Activated naive CD8-positive, alpha-beta T cell treated with anti-CD3 and anti-CD28 coated beads, Interleukin-2, amount 10 ng/mL, durations not matched to agents 7 days and 5 days (primary cell): ENCODE results near the gene MYO1C. TPM values are rescaled to one million over a fixed set of nuclear protein-coding genes. Genes with fewer than 3 reads are reported as not detected.
A peak's percentile ranks its signal among the peaks of the same experiment; 100 is the strongest.
"Not testable (repeated sequence)": the region's sequence is repeated elsewhere in the genome, so short reads cannot be mapped to it uniquely, and the experiment has no call there.

Source experiments
- ATAC-seq: fragments of 150-1000 bp; cut with Tn5 transposase; one replicate; pipeline ENCODE4 v1.10.0; 2021; ENCODE audit warnings: low read depth, moderate library complexity
- POLR2A ChIA-PET: fragments of 350-600 bp; sonication (Branson Sonifier 250); formaldehyde crosslinking; loops from one replicate; lab custom pipeline; 2021; ENCODE audit warnings: antibody characterized with exemption; lab: Charles Lee
- DNase-seq: peaks from one replicate; pipeline ENCODE4 v3.0.0; 2021
- H3K27ac Mint-ChIP-seq: one replicate; pipeline ENCODE4 v1.8.0; 2022; ENCODE audit warnings: mild to moderate bottlenecking, mixed read lengths
- H3K27me3 Mint-ChIP-seq: one replicate; pipeline ENCODE4 v1.8.0; 2022; ENCODE audit warnings: mild to moderate bottlenecking, moderate library complexity, mixed read lengths
- H3K36me3 Mint-ChIP-seq: one replicate; pipeline ENCODE4 v1.8.0; 2021; ENCODE audit warnings: mild to moderate bottlenecking, mixed read lengths
- H3K4me1 Mint-ChIP-seq: one replicate; pipeline ENCODE4 v1.8.0; 2021; ENCODE audit warnings: mixed read lengths
- H3K4me3 Mint-ChIP-seq: one replicate; pipeline ENCODE4 v1.8.0; 2022; ENCODE audit warnings: mild to moderate bottlenecking, moderate library complexity, mixed read lengths
- H3K9me3 Mint-ChIP-seq: one replicate; pipeline ENCODE4 v1.8.0; 2021; ENCODE audit warnings: mixed read lengths
- total RNA-seq, 2 experiments: library from RNA; stranded (reverse); gene quantifications; one replicate each; pipeline ENCODE4 v1.2.3, GENCODE V29; 2021

The MYO1C gene, protein sequence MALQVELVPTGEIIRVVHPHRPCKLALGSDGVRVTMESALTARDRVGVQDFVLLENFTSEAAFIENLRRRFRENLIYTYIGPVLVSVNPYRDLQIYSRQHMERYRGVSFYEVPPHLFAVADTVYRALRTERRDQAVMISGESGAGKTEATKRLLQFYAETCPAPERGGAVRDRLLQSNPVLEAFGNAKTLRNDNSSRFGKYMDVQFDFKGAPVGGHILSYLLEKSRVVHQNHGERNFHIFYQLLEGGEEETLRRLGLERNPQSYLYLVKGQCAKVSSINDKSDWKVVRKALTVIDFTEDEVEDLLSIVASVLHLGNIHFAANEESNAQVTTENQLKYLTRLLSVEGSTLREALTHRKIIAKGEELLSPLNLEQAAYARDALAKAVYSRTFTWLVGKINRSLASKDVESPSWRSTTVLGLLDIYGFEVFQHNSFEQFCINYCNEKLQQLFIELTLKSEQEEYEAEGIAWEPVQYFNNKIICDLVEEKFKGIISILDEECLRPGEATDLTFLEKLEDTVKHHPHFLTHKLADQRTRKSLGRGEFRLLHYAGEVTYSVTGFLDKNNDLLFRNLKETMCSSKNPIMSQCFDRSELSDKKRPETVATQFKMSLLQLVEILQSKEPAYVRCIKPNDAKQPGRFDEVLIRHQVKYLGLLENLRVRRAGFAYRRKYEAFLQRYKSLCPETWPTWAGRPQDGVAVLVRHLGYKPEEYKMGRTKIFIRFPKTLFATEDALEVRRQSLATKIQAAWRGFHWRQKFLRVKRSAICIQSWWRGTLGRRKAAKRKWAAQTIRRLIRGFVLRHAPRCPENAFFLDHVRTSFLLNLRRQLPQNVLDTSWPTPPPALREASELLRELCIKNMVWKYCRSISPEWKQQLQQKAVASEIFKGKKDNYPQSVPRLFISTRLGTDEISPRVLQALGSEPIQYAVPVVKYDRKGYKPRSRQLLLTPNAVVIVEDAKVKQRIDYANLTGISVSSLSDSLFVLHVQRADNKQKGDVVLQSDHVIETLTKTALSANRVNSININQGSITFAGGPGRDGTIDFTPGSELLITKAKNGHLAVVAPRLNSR
- total RNA-seq: 10 to 100 TPM; 28.6 to 34.1 TPM

DNA sequence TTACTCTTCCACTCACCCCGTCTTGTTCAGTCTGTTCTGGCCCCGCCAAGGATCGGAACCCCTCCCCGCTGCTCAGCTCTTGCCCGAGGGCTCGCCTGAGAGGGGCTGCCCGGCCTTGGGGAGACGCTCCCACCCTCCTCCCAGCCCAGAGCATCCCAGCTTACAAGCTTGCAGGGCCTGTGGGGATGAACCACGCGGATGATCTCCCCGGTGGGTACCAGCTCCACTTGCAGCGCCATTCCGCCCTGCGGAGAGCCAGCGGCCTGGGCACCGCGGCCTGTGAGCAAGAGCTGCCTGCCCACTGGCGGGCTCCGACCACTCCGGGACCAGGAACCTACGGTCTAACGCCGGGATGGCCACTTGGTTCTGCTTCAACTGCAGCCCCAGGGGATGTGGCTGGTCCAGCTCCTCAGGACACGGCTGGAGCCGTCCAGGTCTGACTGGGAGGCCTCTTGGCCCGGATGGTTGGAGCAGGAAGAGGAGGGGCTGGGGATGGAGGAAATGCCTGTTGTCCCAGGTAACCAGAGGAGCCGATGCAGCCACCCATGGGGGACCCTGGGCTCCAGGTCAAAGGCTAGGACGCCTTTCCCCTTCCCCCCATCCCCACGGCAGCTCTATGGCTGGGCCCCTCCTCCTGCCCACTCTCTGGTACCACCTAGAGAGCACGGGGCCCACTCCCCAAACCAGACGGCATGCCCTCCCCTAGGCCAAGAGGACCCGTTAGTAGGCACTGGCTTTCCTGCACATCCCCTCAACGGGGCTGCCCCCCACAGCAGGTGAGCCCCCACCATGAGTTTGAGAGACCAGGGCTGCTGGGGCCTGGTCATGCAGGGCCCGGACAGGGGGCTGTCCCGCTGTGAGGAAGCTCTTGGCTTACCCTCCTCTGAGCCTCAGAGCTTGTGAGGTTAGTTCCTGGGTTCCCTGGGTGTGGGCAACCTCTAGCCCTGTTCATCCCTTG, at the start of gene MYO1C:
TSS of gene MYO1C (minus strand) at position 438 of the 958 bp plus-strand sequence. CDS start at position 239, 199 bp downstream.
- Mint-ChIP-seq H3K4me3 (peak within 1 kb of the TSS; percentile 89), H3K36me3 (peaks cover 4% of the 10 kb centered on the region), H3K27me3 (peaks cover 7% of the 10 kb centered on the region), H3K27ac (peak within 1 kb of the TSS; percentile 86), H3K4me1 (peaks cover 9% of the 10 kb centered on the region), H3K9me3 (no peaks in the 10 kb centered on the region)
- POLR2A ChIA-PET: interaction anchor here (0.9 to 1.5 kb wide), 3 partner anchors 23 to 68 kb away, joined by 3 to 8 read pairs (median 5); partner anchors contain the start of gene INPP5K
- DNase-seq (no peak), ATAC-seq (no peak)

DNA sequence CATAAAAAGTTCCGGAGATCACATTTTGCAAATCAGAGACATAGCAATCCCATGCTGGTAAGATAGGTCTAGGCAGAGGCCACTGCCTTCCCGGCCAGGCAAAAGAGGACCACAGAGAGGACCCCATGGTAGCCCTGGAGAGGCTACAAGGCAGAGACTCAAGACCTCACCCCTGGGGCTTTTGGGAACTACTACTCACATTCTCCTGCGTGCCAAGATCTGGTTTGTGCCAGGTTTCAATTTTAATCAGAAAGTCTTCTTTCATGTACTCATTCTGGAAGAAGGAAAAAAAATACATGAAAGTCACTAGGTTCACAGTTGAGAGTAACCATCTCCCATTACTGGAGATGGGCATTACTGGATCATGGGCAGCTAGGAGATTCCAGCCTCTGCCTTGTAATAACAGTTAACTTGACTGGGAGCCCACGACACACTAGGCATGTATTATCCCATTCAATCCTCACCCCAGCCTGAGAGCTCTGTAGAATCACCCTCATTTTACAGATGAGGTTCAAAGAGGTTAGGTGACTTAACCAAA, 49.0 kb upstream of the MYO1C start:
- Mint-ChIP-seq H3K27me3 (no peaks in the 10 kb centered on the region), H3K4me1 (no peaks in the 10 kb centered on the region), H3K4me3 (no peak overlapping the region), H3K27ac (no peak overlapping the region), H3K9me3 (no peaks in the 10 kb centered on the region), H3K36me3 (peaks cover 4% of the 10 kb centered on the region)
- DNase-seq: no peak
- POLR2A ChIA-PET: no interaction called here
- ATAC-seq: no peak

GRCh38 chr17:1539811-1540210, 47.3 kb upstream of the MYO1C start:
- DNase-seq (no peak), ATAC-seq (no peak)
- Mint-ChIP-seq H3K9me3 (no peaks in the 10 kb centered on the region), H3K4me1 (no peaks in the 10 kb centered on the region), H3K36me3 (peaks cover 6% of the 10 kb centered on the region), H3K4me3 (no peak overlapping the region), H3K27ac (no peak overlapping the region), H3K27me3 (no peaks in the 10 kb centered on the region)
- POLR2A ChIA-PET: no interaction called here

GRCh38 chr17:1535737-1536136, 43.3 kb upstream of the MYO1C start:
- Mint-ChIP-seq H3K27ac (no peak overlapping the region), H3K4me3 (no peak overlapping the region), H3K4me1 (peaks cover 3% of the 10 kb centered on the region), H3K27me3 (no peaks in the 10 kb centered on the region), H3K36me3 (peaks cover 6% of the 10 kb centered on the region), H3K9me3 (no peaks in the 10 kb centered on the region)
- ATAC-seq (no peak), DNase-seq (no peak)
- POLR2A ChIA-PET: interaction anchor here (1.7 kb wide), 1 partner anchor 15 kb away, joined by 6 read pairs; no protein-coding TSS in a partner anchor

DNA sequence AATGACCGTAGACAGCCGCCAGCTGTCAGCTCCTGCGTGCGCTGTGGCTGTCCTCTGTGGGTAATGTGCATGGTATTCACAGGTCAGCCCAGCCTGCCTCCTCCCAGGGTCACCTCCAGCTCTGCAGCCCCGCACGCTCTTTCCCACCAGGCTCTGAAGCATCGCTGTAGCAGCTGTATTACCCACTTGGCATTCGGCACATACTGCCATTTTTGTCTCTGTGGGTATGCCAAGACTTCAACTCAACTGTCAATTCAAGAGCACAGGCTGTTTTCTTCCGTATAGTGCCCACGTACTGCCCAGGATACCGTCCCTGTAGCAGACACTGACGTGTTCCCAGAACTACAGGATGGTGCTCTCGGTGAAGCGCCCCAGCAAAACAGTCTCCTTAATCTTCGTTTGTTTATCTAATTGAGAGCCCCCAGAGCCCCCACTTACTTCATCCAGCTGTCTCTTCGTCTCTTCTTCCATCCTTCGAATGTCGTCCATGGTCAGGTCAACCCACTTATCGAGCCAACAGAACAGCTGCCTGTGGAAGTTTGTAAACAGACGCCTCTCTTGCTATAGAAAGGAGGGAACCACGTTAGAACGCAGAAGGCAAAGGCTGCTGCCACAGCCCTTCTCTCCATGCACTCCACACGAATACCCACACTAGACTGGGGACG, 41.3 kb upstream of the MYO1C start:
- H3K27me3 Mint-ChIP-seq: no peaks in the 10 kb centered on the region
- H3K9me3 Mint-ChIP-seq: no peaks in the 10 kb centered on the region
- no peak for ATAC-seq
- no peak for DNase-seq
- peaks cover 3% of the 10 kb centered on the region for H3K36me3 Mint-ChIP-seq
- no peak overlapping the region for H3K27ac Mint-ChIP-seq
- POLR2A ChIA-PET: interaction anchor here (0.8 to 1.3 kb wide), 3 partner anchors 17 to 134 kb away, joined by 3 read pairs; partner anchors contain the start of genes INPP5K and YWHAE
- no peak overlapping the region for H3K4me3 Mint-ChIP-seq
- H3K4me1 Mint-ChIP-seq: peaks cover 4% of the 10 kb centered on the region

- no peaks in the 10 kb centered on the region for H3K27me3 Mint-ChIP-seq
- no peak overlapping the region for H3K4me3 Mint-ChIP-seq
- DNase-seq (peak; percentile 53), ATAC-seq (peak; percentile 72)
- POLR2A ChIA-PET: interaction anchor here (0.8 to 1.3 kb wide), 4 partner anchors 16 to 133 kb away, joined by 3 read pairs; partner anchors contain the start of genes INPP5K and YWHAE
- peaks cover 8% of the 10 kb centered on the region for H3K36me3 Mint-ChIP-seq
- peaks cover 4% of the 10 kb centered on the region for H3K4me1 Mint-ChIP-seq
- no peak overlapping the region for H3K27ac Mint-ChIP-seq
- no peaks in the 10 kb centered on the region for H3K9me3 Mint-ChIP-seq
Observed at GRCh38 chr17:1532836-1533602, 40.5 kb upstream of the MYO1C start.

- ATAC-seq (no peak), DNase-seq (no peak)
- peaks cover 18% of the 10 kb centered on the region for H3K4me1 Mint-ChIP-seq
- POLR2A ChIA-PET: no interaction called here
- no peaks in the 10 kb centered on the region for H3K9me3 Mint-ChIP-seq
- H3K36me3 Mint-ChIP-seq: peaks cover 13% of the 10 kb centered on the region
- H3K4me3 Mint-ChIP-seq: no peak overlapping the region
- no peak overlapping the region for H3K27ac Mint-ChIP-seq
- H3K27me3 Mint-ChIP-seq: no peaks in the 10 kb centered on the region
Observed at GRCh38 chr17:1529863-1530262, 37.4 kb upstream of the MYO1C start.

DNA sequence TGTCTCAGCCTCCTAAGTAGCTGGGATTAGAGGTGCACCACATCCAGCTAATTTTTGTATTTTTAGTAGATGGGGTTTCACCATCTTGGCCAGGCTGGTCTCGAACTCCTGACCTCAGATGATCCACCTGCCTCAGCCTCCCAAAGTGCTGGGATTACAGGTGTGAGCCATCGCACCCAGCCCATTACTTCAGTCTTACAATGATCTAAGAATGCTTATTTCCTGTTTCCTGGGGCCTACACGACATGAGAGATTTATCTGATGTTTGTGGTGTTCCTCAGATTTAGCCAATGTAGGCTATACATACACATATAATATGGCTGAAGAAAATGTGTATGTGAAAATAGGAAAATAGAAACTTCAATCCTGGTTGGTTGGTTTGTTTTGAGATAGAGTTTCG, 34.4 kb upstream of the MYO1C start:
- H3K9me3 Mint-ChIP-seq, H3K27me3 Mint-ChIP-seq, DNase-seq, H3K4me3 Mint-ChIP-seq, POLR2A ChIA-PET: not testable (repeated sequence)
- ATAC-seq: peak; percentile 72
- Mint-ChIP-seq H3K4me1 (peaks cover 15% of the 10 kb centered on the region), H3K27ac (peak overlapping the region; percentile 70), H3K36me3 (peaks cover 12% of the 10 kb centered on the region)

GRCh38 chr17:1522626-1523025, 30.1 kb upstream of the MYO1C start:
- no peak overlapping the region for H3K27ac Mint-ChIP-seq
- peaks cover 10% of the 10 kb centered on the region for H3K36me3 Mint-ChIP-seq
- no peaks in the 10 kb centered on the region for H3K9me3 Mint-ChIP-seq
- POLR2A ChIA-PET: no interaction called here
- no peaks in the 10 kb centered on the region for H3K27me3 Mint-ChIP-seq
- DNase-seq: no peak
- H3K4me1 Mint-ChIP-seq: peaks cover 21% of the 10 kb centered on the region
- ATAC-seq: no peak
- H3K4me3 Mint-ChIP-seq: no peak overlapping the region

DNA sequence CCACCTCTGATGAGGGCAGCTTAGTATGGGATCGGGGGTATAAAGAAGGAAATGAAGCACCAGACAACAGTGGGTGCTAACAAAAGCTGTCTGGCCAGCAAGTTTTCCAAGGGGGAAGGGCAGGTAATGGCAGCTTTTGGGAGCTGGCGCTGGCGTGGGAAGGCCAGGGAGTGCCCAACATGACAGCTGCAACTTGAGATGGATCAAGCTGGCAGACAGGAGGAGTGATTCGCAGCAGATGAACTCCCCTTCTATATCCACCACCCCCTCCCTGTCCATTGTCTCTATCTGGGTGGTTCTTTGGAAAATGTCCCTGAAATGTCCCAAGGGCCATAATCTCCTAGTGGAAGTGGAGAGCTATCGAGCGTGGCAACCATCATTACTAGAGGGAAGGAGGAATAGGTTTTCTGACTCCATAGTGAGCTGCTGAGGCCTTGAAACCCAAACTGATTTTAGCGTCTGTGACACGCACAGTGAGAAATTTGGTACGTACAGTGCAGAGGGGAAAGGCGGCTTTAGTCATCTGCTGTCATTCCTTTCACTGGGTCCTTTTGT, 28.7 kb upstream of the MYO1C start:
- Mint-ChIP-seq H3K4me1 (peaks cover 13% of the 10 kb centered on the region), H3K9me3 (no peaks in the 10 kb centered on the region), H3K27ac (no peak overlapping the region), H3K27me3 (no peaks in the 10 kb centered on the region), H3K4me3 (no peak overlapping the region), H3K36me3 (peaks cover 10% of the 10 kb centered on the region)
- DNase-seq (no peak), ATAC-seq (no peak)
- POLR2A ChIA-PET: no interaction called here

DNA sequence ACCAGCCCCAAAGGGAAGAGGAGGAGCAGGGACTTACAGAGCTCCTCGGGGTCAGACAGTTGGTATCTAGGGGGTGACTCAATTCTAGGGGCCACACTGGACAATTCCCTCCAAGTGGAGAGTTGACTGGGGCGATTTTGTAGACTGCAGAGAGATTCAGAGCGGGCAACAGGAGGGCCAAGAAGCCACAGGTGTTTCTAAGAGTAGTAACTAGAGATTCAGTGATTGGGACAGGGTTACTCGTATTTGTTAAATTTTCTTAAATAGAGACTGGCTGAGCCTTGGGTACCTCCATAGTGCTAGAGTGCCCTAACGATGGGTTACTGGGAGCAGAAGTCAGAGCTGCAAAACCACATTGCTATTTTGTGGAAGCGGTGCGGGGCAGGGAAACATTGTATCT, 27.2 kb upstream of the MYO1C start:
- no peak for ATAC-seq
- H3K36me3 Mint-ChIP-seq: peaks cover 4% of the 10 kb centered on the region
- H3K27ac Mint-ChIP-seq: no peak overlapping the region
- H3K27me3 Mint-ChIP-seq: no peaks in the 10 kb centered on the region
- POLR2A ChIA-PET: no interaction called here
- H3K4me1 Mint-ChIP-seq: peaks cover 19% of the 10 kb centered on the region
- DNase-seq: no peak
- H3K4me3 Mint-ChIP-seq: no peak overlapping the region
- no peaks in the 10 kb centered on the region for H3K9me3 Mint-ChIP-seq
